PC-3 (cell line): ENCODE results near the gene GAS2.

Experiments used
- CTCF ChIP-seq: fragments of 300-600 bp; sonication (generic); conservative IDR thresholded peaks from 2 replicates; pipeline ENCODE4 v1.5.1; 2017; ENCODE audit warnings: antibody characterized with exemption, low read depth, mild to moderate bottlenecking, low read length
- EZH2 ChIP-seq: fragments of 300-600 bp; sonication (generic); IDR thresholded peaks from one replicate; pipeline ENCODE4 v1.6.1; 2017; ENCODE audit warnings: antibody characterized with exemption, mild to moderate bottlenecking, low read length; ENCODE audit not compliant: unreplicated experiment

GRCh38 chr11:22786475-22786874 lies 120.1 kb downstream of the GAS2 start:
- no peak for TF ChIP-seq CTCF
- no peak for TF ChIP-seq EZH2
